Left hindlimb (tissue), 1 donor: ENCODE measurements around the gene DHCR7.
A peak's percentile ranks its signal among the peaks of the same experiment; 100 is the strongest.

Experiments
- DNase-seq: peaks from one replicate; pipeline ENCODE4 v3.0.0-alpha.2; 2018

Gene DHCR7

DNA sequence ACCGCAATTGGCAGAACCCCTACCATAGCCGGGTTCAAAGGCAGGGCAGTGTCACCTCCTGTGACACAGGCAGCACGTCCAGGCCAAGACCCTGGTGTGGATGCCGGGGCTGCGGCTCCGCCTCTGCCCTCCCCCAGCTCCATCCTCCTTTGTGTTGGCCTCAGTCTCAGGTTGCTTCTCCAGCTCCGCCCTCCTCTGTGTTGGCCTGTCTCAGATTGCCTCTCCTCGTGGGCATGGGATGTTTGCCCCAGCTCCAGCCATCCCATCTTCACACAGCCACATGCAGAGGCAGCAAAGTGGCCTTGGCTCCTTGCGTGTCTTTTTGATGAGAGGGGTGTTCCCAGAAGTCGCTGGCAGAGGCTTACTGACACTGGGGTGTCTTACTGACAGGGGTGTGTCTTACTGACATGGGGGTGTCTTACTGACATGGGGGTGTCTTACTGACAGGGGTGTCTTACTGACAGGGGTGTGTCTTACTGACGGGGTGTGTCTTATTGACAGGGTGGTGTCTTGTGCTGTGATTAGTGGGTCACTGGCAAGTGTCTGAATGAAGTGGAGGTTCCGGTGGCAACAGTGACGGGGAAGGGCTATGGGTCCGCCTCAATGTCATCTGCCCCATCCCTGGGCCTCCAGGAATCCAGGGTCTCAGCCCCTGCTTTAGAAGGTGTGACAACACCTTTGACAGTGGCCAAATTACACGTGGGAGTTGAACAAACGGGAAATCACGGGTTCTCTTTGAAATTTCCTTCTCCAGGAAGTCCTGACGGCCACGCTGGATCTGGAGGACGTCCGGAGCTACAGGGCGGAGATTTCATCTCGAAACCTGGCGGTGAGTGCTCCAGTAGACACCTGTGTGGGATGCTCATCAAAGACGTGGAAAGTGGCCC, 29.7 kb upstream of the DHCR7 start:
- DNase-seq, result no peak

DNA sequence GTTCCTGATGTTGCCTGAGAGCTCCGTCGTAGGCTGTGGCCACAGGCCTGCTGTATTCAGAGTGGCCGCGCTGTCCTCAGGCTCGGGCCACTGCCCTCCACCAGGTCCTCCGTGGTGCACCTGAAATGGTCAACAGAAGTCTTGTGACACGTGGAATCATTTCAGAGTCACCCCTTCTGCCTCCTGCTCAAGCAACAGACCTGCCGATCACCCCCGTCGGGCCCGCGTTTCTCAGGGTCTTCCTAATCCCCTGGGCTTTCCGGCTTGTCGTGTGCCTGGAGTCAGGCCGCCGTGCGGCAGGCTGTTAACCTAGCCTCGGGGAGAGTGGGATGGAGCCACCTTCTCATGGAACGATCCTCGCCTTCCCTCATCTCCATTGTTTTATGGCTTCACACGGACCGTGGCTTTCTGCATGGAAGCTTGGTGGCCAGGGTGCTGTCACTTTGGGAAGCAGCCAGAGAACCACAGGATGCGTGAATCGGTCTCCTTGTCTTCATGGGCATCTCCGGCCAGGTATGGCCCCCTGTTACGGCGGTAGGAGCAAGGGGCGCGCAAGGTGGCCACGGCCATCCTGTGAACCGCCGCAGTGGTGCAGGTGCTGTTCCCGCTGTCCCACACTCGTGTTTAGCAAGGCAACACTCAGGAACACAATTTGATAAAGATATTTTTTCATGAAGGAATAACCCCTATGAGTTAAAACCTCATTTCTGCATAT, 28.9 kb upstream of the DHCR7 start:
- DNase-seq, result no peak

DNA sequence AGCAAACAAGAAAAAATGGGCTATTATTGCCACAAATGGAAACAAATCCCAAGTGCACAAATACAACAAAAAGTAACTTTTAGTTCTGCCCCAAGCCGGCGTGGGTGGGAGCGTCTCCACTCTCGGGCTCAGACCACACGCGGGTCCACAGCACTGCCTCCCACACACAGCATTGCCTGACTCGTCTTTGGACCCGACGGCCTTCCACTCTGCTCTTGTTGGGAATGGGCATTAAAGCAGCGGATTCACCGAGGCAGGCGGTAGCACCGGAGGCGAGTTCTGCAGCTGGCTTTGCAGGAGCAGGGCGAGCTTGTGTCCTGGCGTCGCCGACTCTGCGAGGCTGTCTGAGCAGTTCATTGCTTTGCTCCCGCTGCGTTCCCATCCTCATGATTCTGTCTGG, 27.8 kb upstream of the DHCR7 start:
- DNase-seq, result no peak

DNA sequence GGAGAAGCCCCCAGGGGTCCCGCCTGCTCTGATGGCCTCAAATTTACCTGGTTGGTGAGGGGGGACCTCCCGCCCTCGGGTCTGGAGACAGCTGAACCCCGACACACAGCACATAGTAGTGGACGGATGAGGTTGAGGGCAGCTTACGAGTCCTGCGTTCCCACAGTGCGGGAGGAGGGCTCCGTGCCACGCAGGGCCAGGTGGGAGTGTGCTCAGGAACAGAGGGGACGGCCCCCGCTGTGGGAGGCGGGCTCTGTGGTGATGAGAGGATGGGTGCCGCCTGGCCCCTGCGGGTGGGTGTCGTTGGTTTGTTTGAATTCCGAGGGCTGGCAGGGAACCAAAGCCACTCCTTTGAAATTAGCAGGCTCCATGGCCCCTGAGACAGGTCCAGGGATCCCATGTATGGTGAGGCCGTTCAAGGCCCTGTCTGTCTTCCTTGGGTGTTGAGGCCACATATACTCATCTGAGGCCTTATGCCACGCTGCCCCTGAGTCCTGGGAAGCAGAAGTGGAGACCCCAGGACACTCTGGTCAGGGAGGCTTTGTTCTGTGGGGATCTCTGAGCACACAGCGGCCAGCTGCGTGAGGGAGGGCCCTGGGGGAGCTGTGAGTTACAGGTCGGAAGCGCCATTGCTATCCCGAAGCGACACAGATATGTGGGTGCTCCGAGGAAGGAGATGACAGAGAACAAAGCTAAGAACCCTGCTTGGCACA, 26.7 kb upstream of the DHCR7 start:
- DNase-seq, result peak; percentile 13

DNA sequence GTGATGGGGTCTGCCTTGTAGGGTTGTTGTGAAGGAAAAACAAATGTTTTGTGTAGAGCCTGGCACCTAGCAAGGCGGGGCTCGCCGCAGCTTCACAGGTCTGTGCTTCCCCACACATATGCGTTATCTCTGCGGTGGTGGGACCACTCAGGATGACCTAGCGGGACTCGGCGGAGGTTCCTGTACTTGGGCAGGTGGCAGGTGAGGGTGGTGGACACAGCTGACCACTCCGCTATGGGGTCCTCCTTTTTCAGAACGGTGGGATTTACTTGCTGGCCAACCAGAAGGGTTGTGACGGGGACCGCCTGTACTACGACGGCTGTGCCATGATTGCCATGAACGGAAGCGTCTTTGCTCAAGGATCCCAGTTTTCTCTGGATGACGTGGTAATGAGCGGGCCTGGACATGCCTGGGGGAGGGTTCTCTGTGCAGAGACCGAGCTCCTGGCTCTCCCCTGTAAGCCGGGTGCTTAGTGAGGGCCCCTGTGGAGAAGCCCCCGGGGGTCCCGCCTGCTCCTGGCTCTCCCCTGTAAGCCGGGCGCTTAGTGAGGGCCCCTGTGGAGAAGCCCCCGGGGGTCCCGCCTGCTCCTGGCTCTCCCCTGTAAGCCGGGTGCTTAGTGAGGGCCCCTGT, 26.1 kb upstream of the DHCR7 start:
- no peak for DNase-seq

DNA sequence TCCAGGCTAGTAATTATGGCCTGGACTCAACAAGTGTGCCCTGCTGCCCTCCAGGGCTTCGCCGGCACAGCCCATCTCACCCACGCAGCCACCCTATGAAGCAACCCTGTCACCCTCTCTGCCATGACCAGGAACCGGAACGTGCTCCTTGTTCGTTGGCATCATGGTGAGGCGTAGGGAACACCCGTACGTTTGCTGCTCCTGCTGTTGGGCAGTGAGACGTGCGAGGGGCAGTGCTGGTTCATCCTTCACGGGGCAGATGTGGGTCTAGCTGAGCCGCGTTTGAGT, 25.5 kb upstream of the DHCR7 start:
- no peak for DNase-seq

DNA sequence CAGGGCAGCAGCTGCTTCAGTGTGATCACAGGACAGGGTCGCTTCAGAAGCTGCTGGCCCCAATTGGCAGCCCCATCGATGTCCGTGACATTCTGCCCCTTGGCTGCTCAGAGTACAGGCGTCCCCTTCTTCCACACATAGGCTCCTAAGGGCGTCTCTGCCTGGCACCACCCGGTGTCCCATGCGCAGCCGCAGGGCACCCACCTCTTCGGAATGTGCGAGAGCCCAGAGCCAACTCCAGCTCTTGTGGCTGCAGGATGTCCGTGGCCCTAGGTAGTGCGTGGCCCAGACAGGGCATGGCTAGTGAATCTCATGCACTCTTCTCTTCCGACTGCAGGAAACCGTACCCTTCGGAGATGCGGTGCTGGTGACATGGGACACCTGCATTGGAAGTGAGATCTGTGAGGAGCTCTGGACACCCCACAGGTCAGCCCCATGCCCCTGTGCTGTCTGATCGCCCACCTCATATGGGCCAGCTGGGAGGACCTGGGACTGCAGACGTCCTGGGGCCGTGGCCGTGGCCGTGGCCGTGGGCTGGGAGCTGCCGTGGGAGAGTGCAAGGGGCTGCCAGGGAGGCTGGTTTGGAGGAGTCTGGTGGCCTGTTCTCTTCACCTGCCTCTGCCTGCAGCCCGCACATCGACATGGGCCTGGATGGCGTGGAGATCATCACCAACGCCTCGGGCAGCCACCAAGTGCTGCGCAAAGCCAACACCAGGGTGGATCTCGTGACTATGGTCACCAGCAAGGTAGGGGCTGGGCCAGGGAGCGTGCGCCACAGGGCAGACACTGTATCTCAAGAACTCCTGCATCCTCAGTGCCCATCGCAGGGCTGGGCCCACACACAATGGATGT, 25.0 kb upstream of the DHCR7 start:
- DNase-seq, result no peak

DNA sequence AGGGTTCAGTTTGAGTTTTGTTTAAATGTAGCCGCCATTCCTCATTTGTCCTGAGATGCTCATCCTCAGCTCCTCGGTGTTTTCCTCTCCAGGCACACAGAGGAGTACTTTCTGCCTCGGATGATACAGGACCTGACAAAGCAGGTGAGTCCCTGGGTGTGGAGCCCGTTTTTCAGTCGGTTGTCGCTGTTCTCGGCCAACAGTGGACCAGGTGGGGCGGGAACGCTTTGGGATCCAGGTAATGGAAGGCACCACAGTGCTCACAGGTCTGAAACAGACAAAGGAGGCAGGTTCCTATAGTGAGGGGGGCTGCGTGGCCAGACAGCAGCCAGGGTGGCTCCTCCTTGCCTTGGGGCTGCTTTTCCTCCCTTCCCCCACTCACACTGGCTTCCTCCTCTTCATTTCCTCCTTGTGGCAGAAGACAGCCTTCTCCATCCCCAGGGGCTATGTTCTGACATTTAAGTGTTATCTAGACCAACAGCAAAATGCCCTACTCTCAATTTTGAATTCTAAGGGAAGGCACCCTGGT, 24.2 kb upstream of the DHCR7 start:
- DNase-seq, result no peak

DNA sequence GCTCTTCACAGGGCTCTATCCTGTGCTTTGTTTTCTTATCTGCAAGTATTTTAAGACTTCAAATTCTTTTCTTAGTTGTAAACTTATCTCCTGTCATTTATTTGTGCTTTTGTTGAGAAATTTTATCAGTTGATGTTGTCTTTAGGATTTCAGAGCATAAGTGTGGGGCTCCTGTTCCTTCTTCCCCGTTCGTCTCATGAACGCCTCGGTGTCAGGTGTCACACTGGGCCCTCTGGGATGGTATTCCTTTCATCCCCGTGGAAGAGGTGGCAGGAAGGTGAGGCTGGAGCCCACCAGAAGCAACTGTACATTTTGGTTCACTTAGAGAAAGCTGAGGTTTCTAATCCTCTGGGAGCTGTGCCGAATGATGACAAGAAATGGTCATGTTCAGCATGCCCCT, 22.8 kb upstream of the DHCR7 start:
- DNase-seq, result no peak

DNA sequence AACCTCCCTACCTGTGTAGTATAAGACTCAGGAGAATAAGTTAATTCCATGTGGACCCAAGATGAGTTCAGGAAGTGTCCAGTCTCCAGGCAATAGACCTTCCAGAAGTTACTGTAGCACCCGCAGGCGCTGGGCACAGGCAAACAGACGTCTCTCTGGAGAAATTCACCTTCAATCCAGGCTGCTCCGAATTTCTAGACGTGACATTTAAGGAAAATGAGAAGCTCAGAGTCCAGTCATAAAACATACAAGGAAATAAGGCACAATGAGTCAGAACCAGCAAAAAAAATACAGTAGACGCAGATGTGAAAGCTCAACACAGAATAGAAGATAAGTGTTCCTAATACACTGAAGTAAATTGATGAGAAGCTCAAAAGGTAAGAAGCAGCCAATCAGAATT, 19.0 kb upstream of the DHCR7 start:
- no peak for DNase-seq

DNA sequence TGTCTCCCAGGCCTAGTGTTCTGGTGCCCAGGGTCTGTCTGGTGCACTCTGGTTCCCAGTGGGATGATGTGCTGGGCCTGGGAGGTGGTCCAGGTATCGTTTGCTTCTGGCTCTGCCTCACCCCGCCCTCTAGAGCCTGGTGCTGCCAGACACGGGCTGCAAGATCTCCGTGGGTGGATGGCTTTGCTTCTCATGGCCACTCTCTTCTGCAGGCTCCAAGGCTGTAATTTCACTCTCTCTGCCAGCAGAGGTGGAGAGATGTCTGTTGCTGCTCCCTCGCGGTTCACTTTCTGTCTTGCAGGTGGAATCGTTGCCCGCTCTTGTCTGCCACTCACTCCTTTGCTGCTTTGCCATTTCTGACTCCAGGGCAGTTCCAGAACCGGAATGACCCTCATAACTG, 18.2 kb upstream of the DHCR7 start:
- no peak for DNase-seq

DNA sequence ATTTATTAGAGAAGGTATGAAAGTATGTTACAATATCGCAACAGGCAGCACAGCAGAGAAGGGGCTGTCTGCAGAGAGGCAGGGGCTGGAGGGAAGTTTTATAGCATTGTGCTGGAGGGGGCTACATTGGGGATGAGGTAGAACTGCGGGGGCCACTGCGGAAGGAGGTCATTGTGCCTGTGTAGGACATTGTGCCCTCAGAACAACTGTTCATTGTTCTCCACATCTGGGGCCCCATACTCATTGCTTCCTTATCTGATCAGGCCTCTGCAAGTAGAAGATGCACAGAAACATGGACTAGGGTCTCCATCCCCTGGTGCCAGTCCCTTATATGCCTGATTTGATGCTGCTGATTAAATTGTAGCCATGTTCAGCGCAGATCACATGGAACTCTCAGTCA, 16.9 kb upstream of the DHCR7 start:
- DNase-seq, result no peak

DNA sequence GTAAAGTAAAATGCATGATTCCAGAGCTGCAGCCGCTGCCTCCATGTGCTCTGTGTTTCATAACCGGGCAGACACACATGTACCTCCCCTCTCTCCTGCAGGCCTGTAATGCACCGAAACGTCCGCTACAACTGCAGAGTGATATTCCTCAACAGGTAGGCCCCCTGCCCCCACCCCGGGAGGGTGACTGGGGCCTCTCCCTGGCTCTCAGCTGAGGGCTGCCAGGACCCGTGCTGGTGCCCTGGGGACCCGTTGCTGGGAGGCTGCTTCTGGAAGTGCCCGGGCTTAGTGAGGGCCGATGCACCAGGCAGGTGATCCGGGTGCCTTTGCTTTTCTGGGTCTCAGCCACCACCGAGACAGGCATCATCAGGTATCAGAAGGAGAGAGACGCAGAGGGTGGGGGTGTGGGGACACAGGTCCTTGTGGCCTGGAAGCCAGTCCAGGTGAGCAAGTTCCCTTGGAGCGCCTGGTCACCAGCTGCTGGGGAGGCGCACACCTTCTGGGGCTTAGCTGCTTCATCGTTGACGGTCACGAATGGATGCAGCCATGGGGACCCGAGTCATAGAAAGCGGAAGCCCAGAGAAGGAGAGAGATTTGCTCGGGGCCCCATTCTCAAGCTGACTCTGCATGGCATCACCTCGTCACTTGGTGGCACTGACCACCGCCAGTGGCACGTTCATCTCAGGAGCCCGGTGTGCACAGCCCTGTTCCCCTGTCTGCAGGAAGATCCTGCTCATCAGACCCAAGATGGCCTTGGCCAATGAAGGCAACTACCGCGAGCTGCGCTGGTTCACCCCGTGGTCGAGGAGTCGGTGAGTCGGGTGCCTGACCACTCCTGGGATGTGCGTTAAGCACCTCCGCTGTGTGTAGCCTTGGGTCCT, 15.4 kb upstream of the DHCR7 start:
- DNase-seq, result no peak

DNA sequence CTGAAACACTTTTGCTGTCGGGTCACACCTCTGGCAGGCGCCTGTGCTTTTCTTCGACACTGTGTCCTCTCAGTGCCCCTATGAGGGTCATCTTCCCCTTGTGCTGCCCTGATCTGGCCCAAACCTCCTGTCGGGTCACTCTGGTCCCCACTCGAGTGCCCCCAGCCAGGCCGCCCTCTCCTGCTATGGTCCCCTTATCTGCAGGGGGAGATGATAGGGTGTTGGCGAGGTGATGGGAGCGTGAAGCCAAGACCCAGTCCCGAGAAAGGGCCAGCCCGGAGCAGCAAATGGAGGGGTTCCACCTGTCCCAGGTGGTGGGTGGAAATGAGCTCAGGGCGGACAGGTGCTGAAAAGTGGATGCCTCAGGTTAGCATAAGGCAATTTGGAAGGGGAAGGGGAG, 14.5 kb upstream of the DHCR7 start:
- DNase-seq, result no peak

DNA sequence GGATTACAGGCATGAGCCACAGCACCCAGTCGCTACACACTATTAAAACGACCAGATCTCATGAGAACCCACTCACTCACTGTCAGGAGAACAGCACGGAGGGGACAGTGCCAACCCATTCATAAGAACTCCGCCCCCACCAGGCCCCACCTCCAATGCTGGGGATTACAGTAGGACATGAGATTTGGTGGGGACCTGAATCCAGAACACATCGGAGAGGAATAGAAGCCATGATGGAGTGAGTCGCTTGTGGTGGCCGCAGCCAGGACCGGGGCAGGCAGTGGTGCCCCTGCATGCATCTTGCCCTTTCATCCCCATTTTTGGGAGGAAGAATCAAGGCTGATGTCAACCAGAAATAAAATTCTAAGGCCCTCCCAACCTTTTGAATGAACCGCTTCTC, 13.5 kb upstream of the DHCR7 start:
- peak; percentile 12 for DNase-seq

DNA sequence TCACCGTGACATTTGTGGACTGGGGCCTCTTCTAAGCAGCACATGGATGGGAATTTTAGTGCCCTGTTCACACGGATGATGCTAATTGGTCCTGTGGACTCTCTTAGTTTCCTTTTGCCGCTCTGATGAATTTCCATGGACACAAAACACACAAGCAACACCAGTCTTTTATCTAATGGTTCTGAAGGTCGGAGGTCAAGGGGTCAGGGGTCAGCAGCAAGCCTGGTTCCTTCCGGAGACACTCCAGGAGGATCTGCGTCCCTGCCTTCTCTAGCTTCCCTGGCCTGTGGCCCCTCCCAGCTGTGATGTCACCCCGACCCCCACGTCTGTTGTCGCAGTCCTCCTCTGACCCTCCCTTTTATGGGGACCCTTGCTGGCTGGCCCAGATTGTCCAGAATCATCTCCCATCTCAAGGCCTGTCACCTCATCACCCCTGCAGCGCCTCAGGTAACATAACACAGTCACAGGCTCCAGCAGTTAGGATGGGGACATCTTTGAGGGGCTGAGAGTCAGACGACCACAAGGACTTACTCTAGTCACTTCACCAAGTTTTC, 11.7 kb upstream of the DHCR7 start:
- DNase-seq, result peak; percentile 19

DNA sequence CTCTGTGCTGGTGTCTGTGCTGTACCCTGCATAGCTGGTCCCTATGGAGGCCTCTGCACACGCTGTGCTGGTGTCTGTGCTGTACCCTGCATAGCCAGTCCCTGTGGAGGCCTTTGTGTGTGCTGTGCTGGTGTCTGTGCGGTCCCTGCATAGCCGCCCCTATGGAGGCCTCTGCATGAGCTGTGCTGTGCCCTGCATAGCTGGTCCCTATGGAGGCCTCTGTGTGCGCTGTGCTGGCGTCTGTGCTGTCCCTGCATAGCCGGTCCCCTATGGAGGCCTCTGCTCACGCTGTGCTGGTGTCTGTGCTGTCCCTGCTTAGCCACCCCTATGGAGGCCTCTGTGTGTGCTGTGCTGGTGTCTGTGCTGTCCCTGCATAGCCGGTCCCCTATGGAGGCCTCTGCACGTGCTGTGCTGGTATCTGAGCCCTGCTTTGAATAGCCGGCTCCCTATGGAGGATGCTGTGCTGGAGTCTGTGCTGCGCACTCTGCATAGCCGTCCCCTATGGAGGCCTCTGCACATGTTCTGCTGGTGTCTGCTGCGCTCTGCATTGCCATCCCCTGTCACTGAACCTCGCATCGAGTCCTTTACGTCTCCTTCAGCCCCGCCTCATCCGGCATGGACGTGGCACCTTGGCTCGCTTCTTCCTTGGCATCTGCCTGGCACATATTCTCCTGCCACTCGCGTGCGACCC, 11.0 kb upstream of the DHCR7 start:
- peak; percentile 9 for DNase-seq

DNA sequence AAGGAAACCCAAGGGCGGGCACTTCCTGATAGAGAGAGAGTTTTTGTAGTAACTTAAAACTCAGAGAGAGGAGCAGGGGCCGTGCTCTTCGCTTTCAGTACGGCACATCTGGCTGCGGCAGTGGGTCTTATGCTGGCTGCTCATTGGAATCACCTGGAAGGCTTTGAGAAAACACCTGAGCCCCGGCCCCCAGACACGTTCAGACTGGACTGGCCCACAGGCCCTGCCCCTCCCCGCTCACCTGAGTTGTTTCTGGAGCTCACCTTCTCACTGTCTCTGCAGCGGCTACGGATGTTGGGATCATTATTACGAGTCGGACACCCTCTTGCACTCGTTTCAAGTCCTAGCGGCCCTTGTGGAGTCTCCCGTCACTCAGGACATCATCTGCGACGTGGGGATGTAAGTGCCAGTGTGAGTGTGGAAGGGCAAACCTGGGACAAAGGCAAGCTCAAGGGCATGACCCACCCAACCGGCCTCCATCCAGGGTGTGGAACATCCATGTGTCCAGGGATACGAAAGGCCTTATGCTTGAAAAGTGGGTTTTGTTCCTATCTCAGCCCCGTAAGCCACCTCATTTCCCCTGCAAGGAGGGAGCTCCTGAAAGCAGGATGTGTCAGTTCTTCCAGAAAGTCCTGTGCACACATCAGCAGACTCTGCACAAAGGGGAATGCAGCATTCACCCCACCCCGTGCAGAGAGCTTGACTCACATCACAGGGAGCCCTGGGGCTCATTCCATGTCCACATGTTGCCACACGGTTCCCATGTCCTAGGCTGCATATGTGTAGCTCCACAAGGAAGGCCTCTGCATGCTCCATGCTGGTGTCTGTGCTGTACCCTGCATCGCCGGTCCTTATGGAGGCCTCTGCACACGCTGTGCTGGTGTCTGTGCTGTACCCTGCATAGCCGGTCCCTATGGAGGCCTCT, 10.2 kb upstream of the DHCR7 start:
- DNase-seq, result peak; percentile 17

DNA sequence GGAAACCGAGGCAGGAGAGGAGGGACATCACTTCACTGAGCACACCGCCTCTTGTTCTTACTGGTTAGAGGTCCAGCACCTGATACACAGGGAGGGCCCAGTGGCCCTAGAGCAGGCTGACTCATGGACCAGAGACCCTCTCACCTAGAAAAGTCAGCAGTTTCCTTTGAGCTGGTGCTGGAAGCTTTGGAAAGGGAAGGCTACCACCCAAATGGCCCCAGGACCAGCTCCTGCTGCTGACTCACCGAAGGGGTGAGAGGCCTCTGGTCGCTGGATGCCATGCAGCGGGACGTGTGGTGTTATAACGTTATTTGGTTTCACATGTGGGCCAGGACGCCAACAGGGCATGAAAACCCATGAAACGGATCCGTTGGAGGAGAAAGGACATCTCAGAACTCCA, 8.6 kb upstream of the DHCR7 start:
- no peak for DNase-seq
